GM21390 (cell line): ENCODE results near the gene HADH.
A peak's percentile ranks its signal among the peaks of the same experiment; 100 is the strongest.
"Not testable (repeated sequence)": the region's sequence is repeated elsewhere in the genome, so short reads cannot be mapped to it uniquely, and the experiment has no call there.

ENCODE experiments used
- ATAC-seq: cut with Tn5 transposase; IDR thresholded peaks from one replicate; pipeline ENCODE4 v1.9.1; 2021; ENCODE audit not compliant: unreplicated experiment

Gene HADH

DNA sequence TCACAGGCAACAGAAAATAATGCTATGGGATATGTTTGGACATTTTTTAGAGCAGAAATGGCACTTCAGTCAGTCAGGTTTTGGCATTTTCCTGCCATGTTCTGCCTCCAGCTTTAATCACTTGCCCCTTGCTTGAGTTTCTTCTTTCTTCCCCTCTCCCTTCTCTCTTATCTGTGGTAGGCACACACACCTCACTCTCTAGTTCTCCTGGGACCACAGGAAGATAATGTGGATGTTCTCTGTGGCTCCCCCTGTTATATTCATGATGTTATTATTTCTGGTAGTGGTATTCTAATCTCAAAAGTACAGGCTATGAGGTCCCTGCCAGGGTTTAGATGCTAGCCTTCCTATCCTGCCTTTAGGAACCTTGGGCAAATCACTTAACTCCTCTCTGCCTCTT is 5.2 kb downstream of the HADH start:
- no peak for ATAC-seq

DNA sequence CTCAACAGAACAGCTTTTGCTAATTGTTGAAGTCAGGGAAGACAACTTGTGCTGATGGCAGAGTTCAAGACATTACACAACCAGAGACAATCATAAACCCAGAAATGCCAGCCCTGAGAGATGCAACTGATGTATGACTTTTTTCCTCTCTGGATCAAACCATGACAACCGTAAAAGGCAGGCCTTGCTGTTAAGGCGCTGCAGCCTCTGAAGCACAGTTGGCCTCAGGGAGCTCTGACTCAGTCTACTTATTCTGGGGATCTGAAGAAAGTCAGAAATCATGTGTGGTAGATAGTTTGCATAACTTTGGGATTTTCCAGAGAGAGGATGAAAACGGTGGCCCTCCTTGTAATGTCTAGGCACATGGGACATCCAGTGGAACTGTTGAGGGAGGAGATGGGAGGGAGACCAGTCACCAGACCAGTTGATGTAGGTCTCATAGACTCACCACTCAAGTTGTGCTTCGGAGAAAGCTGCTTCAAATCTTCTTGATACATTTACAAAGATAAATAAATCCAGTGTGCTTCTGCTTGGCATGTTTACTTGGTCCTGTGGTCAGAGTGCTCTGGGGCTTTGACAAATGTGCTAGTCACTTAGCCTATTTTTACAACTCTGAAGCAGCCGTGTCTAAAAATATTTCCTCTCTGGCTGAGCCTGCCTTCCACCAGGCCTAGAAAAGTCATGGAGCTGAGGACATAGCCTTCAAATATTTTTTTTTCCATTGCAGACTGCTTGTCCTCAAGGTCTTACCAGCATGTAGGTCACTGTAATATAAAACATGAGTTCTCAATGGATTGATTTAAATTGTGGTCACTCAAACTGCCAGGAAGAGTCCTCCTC is 7.5 kb downstream of the HADH start:
- ATAC-seq = no peak

DNA sequence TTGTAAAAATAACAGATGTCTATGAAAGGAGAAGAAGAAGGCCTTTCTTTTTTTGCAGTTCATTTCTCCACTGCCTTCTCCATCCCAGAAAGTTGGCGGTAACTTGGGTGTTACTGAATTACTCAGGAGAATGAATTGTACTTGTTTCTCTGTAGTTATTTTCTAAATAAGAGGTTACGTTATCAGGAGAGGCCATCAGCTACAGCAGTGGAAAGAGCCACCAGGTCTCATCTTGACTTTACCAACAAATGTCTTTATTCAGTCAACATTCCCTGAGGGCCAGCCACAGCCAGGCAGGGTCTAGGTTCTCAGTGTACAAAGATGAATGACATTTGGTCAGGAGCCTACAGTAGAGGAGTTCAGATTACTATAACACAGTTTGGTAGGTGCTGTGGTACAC is 8.1 kb downstream of the HADH start:
- no peak for ATAC-seq

DNA sequence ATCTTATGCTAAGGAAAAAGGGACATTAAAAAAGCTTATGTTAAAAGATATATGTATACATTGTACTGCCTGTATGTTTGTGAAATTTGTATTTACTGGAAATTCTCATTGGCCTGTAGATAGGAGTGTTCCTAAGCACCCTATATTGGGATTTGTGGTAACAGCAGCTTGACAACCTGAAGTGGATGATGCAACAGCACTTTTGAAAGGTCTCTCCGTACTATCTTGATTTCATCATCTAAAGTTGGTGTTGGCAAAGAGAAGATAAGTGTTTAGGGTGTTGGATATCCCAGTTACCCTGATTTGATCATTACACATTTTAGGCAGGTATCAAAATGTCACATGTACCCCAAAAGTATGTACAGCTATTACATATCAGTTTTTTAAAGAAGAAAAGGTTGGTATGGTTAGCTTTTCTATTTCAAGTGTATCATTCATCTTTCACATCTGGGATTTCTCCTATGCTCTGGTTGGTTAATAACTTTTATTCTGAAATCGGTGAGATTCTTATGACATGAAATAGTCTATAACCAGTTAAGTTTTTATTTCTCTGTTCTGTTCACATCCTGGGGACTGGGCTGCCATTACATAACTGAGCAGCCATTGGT is 10.3 kb downstream of the HADH start:
- ATAC-seq = no peak

DNA sequence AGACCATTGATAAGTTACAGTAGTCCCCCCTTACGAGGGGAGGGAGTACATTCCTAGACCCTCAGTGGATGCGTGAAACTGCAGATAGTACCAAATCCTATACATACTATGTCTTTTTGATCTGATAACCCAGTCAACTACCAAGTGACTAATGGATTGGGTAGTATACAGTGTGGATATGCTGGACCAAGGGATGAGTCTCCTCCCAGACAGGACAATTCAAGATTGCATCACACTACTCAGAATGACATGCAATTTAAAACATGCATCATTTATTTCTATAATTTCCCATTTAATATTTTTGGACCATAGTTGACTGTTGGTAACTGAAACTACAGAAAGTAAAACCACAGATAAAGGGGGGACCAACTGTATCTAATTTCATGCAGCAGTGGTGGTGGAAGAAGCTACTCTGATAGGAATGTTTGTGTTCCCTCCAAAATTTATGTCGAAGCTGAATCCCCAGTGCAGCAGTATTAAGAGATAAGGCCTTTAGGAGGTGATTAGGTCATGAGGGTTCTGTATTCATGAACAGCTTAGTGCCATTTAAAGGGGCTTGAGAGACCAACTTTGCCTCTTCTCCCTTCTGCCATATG is 11.9 kb downstream of the HADH start:
- no peak for ATAC-seq

DNA sequence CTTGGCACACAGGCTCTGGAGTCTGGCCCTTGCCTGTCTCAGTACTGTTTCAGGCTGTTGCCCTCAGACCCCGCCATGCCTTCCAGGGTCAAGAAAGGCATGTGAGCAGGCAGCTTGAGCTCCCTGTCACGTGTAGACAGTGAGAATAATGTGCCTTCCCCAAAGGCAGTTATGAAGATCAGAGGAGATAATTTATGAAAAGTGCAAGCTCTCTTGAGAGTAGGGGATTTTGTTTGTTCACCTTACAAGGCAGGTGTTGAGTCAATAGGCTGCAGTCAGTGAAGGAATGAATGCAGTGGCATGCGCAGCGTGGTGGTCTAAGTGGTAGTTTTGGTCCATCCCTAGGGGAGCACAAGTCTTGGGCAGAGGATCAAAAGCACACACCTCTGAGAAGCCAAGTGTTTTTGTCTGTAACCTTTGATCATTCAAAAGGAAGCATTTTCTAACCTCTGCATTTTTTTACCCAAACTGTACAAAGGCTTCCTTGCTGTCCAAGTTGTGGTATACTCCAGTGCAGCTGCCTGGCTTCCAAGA is 14.4 kb downstream of the HADH start:
- no peak for ATAC-seq

DNA sequence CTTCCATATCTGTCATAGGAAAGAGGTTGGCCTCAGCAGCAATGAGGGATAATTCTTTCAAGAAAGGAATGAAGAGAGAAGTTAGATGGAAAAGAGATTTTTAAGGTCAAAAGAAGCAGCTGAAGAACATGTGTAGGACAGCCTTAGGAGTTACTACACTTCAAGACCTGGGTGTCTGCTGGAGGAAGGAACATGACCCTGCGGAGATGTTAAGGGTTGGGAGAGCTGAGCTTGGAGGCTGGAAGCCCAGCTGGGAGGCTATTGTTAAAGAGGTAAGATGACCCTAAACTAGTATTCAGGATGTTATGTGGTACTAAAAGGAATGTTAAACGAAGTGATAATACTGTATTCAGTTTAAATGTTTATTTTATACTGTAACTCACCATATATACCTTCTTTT is 15.0 kb downstream of the HADH start:
- ATAC-seq = no peak

DNA sequence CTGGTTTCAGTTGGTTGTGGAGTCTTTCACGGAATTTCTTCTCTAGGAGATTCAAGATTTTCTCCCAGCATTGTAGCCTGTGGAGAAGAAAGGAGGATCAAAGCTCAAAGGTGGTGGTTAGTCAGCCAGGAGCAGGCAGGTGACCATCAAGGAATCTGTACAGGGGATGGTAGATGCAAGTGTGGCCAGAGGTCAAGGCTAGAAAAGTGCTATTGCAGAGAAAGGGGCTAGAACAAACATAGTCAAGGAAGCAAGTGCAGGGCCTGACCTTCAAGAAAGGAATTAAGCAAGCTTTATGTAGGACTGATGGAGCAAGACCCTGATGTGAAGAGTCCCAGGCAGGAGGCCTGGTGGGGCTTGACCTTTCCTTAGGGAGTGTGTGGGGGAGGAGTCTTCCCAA is 16.1 kb downstream of the HADH start:
- no peak for ATAC-seq

DNA sequence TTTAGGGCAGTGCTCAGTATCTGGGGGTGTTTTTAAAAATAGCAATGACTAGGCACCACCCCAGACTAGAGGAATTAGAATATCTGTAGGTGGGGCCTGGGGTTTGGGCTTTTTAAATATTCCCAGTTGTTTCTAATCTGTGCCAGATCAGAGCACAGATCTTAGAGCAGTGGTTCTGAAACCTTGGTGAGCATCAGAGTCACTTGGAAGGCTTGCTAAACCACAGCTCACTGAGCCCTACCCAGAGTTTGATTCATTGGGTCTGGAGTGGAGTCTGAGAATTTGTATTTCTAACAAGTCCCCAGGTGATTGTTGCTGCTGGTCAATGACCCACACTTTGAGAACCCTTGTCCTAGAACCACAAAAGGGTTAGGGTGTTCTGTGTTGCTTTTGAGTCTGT is 16.7 kb downstream of the HADH start:
- ATAC-seq = no peak

DNA sequence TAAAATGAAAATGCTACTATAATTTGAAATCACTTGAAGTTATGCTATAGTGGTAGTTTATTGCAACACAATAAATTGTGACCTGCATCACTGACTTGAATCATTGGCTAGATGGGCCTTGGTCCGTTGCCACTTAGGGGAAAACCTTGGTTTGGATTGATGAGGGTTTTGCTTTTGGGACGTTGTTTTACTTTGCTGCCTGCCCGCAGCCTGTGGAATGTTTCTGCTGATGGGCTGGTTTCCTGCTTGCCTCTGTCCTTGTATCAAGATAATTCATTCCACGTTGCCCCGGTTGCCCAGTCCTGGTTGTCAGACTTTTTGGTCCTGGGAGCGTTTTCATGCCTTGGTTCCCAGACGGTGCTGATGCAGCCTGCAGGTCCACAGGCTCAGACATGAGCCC is 18.3 kb downstream of the HADH start:
- ATAC-seq = no peak

DNA sequence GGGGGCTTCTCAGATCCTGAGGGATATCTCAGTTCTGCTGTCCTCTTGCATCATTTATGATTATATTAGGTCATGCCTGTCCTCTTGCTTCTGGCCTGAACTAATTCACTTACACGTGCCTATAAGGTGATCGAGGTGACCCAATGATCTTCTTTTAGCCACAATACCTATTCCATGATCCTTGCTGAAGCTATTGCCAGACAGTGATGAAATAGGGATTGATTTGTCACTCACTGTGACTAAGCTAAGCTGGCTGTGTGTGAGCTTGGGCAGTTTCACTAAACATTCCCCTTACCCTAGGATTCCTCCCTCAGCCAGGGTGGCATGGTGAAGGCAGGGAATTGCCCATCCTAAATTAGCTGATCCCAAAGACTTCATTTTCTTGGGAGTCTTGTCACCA is 19.0 kb downstream of the HADH start:
- ATAC-seq = no peak

DNA sequence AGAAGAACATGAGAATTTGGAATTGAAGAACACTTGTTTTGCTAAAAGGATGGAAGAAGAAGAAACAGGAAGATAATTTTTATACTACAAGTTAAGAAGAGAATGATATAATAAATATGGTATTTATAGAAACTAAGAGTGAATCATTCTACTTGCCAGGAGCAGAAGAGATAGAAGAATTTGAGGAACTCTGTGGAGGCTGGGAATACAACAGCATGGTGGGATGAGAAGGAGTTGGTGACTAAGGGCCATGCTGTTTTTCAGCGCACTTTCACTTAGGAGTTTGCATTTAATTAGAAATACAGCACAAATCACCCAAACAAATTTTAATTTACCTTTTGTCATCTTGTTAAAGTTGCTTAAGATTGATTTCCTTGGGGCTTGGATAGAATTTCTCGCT is 20.5 kb downstream of the HADH start:
- ATAC-seq = no peak

DNA sequence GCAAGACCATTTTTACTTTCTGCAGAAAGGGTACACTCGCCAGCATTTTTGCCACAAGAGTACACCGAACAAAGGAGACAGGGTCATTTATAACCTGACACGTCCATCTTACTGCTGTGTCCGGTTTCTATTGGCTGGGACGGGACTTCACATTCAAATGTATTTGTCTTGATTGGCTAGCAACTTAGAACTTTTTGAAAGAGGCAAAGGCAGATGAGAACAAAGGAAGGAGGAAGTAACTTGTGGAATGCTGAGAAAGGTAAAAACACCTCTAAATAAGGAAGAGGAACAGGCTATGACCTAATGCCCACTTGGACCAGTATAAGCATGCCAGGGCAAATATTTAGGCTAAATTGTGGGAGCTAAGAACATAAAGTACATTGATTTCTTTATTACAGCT is 22.7 kb downstream of the HADH start:
- ATAC-seq = not testable (repeated sequence)

DNA sequence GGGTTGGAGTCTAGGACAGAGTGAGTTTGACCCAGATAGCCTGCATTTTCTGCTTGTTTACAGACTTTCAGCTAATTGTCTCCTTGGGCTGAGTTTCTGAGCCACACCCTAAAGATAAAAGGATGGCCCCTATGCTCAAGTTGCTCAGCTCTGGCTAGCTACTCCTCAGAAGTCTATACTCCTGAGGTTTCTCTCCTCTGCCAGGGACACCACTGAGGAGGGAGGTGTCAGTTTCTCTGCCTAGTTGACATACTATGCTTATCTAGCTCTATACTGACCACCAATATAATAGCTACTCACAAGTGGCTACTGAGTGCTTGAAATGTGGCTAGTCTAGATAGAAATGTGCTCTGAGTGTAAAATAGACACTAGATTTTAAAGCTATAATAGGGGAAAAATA is 23.6 kb downstream of the HADH start:
- ATAC-seq = no peak

DNA sequence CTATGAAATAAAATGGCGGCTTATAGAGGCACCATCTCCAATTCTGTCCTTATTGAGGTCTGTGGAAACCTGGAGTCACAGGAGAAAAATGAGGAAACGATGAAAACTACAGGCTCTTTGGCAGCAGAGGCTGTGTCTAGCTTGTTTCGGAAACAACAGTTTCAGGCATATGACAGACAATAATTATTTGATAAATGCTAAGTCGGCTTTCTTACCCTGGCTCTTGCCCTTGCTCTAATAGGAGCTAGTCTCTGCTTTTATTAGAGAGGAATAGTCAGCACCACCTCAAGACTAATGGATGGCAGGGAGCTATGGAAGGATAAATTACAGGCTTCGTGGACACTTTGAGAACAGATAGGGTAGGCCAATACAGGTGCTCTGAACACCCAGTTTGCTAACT is 24.3 kb downstream of the HADH start:
- ATAC-seq = no peak

DNA sequence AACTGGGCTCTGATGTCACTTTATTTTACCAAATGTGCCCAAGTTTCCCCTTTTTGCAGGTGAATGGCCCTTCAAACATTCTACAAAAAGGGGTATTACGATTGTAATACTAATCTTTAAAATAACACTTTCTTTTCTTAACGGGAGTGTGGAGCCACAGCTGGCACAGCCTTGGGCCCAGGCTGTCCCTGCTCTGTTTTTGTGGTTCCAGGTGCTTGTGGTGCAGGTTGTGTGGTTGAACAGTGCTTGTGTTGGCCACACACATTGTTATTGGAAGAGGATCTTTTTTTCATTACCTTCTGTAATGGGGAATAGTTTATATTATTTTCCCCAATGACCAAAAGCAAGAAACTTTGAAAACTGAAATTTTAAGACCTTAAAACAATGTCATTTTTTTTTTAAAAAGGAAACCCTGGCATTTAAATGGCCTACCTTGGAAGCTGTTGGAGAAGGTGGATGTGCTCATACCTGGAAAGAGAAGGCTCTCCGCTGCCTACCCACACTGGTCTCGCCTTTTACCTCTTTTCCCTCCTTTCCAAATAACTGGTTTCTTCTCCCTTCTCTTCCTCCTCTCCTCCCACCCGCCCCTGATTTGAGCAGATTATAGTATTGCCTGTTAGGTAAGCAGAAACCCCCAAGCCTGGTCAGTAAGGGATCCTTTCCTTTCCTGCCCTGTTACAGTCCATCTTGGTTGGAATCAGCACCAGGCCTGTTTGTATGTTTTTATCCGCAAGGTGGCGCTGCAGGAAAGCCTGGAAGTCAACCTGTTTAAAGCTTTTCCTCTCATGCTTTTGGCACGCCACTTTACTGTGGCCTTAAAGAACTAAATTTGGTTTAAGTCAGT is 28.6 kb downstream of the HADH start:
- peak; percentile 84 for ATAC-seq

DNA sequence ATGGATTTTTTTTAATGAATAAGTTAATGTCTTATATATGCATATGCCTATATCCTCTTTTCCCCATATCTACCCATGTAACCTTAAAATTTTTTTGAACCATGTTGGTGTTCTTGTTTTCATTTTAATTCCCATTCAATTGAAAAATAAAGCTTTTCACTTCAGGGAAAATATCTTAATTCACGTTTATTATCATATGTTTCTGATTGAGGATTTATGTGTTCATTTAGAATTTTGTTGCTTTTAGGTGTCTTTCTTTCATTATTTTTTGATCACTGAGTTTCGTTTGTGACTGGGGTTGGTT is 29.1 kb downstream of the HADH start:
- ATAC-seq = no peak

DNA sequence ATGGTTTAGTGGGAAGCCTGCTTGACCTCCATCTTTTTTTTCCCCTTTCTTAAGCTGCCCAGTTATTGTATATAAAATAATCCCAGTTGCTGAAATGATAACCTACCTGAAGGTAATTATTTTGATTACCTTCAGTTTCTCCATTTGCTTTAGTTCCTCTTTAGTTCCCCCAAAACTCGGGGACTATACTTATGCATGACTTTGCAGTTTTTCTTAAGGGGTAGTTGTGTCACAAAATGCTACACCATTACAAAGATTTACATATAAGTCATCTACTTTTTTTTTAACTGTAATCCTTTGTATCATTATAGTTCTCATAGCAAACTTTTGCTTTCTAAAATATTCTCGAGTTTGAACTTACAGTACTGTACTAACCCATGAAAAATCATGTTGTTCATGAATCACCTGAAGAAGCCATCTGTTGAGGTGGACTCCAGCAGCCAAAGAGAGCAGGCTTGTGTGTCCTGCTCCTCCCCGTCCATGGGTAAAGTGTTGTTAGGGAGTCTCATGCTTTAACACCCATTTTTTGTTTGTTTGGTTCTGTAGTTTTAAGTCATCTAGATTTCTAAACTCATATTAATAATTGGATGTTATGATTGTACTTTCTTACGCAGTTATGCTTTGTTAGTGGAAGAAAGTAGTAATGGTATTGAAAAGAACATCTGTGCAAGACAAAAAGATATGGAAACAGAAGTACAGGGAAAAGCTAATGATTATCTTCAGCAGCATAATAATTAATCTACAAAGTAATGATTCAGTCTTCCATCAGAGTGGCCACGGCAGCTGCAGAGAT is 34.6 kb downstream of the HADH start:
- no peak for ATAC-seq

DNA sequence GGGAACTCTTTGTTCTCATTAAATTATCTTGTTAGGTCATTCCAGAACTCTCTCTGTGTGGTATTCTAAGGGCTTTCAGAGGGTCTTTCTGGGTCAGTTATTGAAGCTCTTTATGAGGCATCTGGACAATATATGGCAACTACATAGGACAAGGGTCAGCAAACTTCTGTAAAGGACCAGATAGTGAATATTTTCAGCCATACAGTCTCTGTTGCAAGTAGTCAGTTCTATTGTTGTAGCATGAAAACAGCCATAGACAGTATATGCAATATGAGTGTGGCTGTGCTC is 35.1 kb downstream of the HADH start:
- ATAC-seq = no peak

DNA sequence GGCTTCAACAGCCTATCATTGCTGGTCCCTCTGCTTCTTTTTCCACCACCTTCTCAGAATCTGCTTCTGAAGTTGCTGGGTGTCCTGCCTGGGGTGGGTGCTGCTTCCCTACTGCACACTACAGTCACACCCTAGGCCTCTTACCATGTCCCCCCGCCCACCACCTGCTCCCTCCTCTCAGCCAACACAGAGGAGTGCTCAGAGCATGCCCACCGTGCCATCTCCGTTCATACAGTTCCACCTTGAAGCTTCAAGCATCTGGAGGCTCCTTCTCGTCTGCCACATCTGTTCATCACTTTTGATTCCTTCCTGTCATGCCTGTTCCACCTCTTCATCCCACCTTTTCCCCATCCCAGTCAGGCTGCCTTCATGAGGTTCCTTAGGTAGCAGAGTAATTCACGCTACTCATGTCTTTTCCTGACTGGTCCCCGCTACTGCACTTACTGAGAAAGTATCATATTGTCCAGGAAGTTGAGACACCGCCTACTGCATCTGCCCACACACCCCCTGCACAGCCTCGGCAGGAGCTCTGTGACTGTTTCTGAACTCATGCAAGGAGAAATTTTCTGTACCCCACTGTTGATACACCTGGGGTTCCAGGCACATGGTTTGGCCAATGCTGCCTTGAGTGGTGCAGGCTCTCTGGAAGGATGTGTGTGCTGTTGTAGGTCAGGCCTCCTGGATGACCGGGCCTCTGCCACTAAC is 39.5 kb downstream of the HADH start:
- no peak for ATAC-seq
